ENCODE measurements around the gene YKT6. TPM values are rescaled to one million over a fixed set of nuclear protein-coding genes. Genes with fewer than 3 reads are reported as not detected.
"Not testable (repeated sequence)": the region's sequence is repeated elsewhere in the genome, so short reads cannot be mapped to it uniquely, and the experiment has no call there.

The YKT6 gene
- total and polyA plus RNA-seq, 2 donors (not counting 3 experiments of a cell fraction or from before 2014, with no cell fraction given): 117 to 120 TPM

DNA sequence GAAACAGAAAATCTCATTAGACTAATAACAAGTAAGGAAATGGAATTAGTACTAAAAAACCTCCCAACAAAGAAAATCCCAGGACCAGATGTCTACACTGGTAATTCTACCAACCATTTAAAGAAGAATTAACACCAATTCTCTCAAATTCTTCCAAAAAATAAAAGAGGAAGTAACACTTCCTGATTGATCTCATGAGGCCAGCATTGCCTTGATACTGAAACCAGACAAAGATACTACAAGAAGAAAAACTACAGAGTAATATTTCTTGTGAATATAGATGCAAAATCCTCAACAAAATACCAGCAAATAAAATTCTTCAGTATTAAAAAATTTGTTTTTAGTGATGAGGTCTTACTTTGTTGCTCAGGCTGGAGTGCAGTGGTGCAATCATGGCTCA is 32.9 kb upstream of the YKT6 start:
- H3K4me3 ChIP-seq (replicated peaks in 1 of 3; ENCODE audit: insufficient read depth in 1 of 3, low read depth in 1 of 3, low read length in 3 of 3): no peak overlapping the region
- dilution Hi-C loops (cut with MboI; ENCODE audit: extremely low pct_ligation_motif_present, low sequenced_read_pairs): no loop called here
- H3K79me2 ChIP-seq (ENCODE audit: control insufficient read depth, insufficient read depth, low read length): no peaks in the 10 kb centered on the region
- ChIA-PET CTCF (interaction anchor here (0.9 kb wide), 1 partner anchor 28 kb away, joined by 4 read pairs; no protein-coding TSS in a partner anchor), POLR2A (interaction anchor here (0.7 kb wide), 1 partner anchor 414 kb away, joined by 3 read pairs; the partner anchor contains the start of gene TMED4)
- H3K9me3 ChIP-seq (replicated peaks; ENCODE audit: control insufficient read depth, insufficient read depth, low read length): no peaks in the 10 kb centered on the region
- intact Hi-C loops (cut with micrococcal nuclease): no loop called here
- DNase-seq (ENCODE audit: low read depth, low spot score) (no peak), FAIRE-seq (no peak)
- no peak overlapping the region for H2AFZ ChIP-seq (ENCODE audit: low read depth, low read length)
- H3K27me3 ChIP-seq (ENCODE audit: control insufficient read depth in 2 of 2, insufficient read depth in 2 of 2, low read length in 2 of 2): peaks cover 16 to 28% of the 10 kb centered on the region in 2 experiments
- H3K9me1 ChIP-seq (replicated peaks; ENCODE audit: control insufficient read depth, extremely low read depth, insufficient read depth, low read length): no peaks in the 10 kb centered on the region
- no peak for TF ChIP-seq FOS (IDR thresholded peaks at IDR 0.05; ENCODE audit: borderline replicate concordance, insufficient read depth, low read length)
- TF ChIP-seq MYC (IDR thresholded peaks at IDR 0.05; ENCODE audit: low read depth, low read length): no peak
- TF ChIP-seq, protein P1, sequence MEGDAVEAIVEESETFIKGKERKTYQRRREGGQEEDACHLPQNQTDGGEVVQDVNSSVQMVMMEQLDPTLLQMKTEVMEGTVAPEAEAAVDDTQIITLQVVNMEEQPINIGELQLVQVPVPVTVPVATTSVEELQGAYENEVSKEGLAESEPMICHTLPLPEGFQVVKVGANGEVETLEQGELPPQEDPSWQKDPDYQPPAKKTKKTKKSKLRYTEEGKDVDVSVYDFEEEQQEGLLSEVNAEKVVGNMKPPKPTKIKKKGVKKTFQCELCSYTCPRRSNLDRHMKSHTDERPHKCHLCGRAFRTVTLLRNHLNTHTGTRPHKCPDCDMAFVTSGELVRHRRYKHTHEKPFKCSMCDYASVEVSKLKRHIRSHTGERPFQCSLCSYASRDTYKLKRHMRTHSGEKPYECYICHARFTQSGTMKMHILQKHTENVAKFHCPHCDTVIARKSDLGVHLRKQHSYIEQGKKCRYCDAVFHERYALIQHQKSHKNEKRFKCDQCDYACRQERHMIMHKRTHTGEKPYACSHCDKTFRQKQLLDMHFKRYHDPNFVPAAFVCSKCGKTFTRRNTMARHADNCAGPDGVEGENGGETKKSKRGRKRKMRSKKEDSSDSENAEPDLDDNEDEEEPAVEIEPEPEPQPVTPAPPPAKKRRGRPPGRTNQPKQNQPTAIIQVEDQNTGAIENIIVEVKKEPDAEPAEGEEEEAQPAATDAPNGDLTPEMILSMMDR (IDR thresholded peaks at IDR 0.05; ENCODE audit: extremely low read depth in 1 of 2, insufficient read depth in 1 of 2, low read depth in 1 of 2, low read length in 2 of 2): no peak
- TF ChIP-seq POLR2AphosphoS5 (IDR thresholded peaks at IDR 0.05; ENCODE audit: insufficient read depth, low read depth, low read length): no peak
- no peak for TF ChIP-seq JUN (IDR thresholded peaks at IDR 0.05; ENCODE audit: borderline replicate concordance, insufficient read depth, insufficient read length, low read depth)
- no peak for TF ChIP-seq POLR2A (IDR thresholded peaks at IDR 0.05; ENCODE audit: low read depth, low read length)
- no peak for TF ChIP-seq MAX (IDR thresholded peaks at IDR 0.05; ENCODE audit: insufficient read depth, insufficient read length)
- no peak for TF ChIP-seq EZH2 (IDR thresholded peaks at IDR 0.05; ENCODE audit: borderline replicate concordance, low read depth, low read length, severe bottlenecking)
- no peak for TF ChIP-seq GATA2 (IDR thresholded peaks at IDR 0.05; ENCODE audit: insufficient read depth, insufficient read length, low read depth, low read length)
- no TSS peak for BruUV-seq (replicated peaks)
- no peak overlapping the region for H3K27ac ChIP-seq (ENCODE audit: insufficient read depth, low read depth, low read length)
- no peak overlapping the region for H3K4me2 ChIP-seq (ENCODE audit: insufficient read depth, low read length)
- H3K4me1 ChIP-seq (ENCODE audit: control insufficient read depth, extremely low read depth, insufficient read depth, low read length): no peaks in the 10 kb centered on the region
- no peak overlapping the region for H3K9ac ChIP-seq (replicated peaks; ENCODE audit: extremely low read depth, insufficient read depth, low read length)
- no peaks in the 10 kb centered on the region for H4K20me1 ChIP-seq (replicated peaks; ENCODE audit: control insufficient read depth, extremely low read depth, insufficient read depth, low read length)
- no peaks in the 10 kb centered on the region for H3K36me3 ChIP-seq (ENCODE audit: control insufficient read depth in 2 of 2, extremely low read depth in 1 of 2, insufficient read depth in 2 of 2, low read length in 2 of 2)

- H3K27me3 ChIP-seq (ENCODE audit: control insufficient read depth in 2 of 2, insufficient read depth in 2 of 2, low read length in 2 of 2): peaks cover 8 to 20% of the 10 kb centered on the region in 2 experiments
- H4K20me1 ChIP-seq (replicated peaks; ENCODE audit: control insufficient read depth, extremely low read depth, insufficient read depth, low read length); H3K36me3 ChIP-seq (ENCODE audit: control insufficient read depth in 2 of 2, extremely low read depth in 1 of 2, insufficient read depth in 2 of 2, low read length in 2 of 2); DNase-seq (ENCODE audit: low read depth, low spot score); H3K4me3 ChIP-seq (replicated peaks in 1 of 3; ENCODE audit: insufficient read depth in 1 of 3, low read depth in 1 of 3, low read length in 3 of 3); FAIRE-seq; H3K79me2 ChIP-seq (ENCODE audit: control insufficient read depth, insufficient read depth, low read length); intact Hi-C loops (cut with micrococcal nuclease); H2AFZ ChIP-seq (ENCODE audit: low read depth, low read length); H3K4me2 ChIP-seq (ENCODE audit: insufficient read depth, low read length); H3K9me1 ChIP-seq (replicated peaks; ENCODE audit: control insufficient read depth, extremely low read depth, insufficient read depth, low read length); H3K9ac ChIP-seq (replicated peaks; ENCODE audit: extremely low read depth, insufficient read depth, low read length); H3K9me3 ChIP-seq (replicated peaks; ENCODE audit: control insufficient read depth, insufficient read depth, low read length); CTCF ChIA-PET; BruUV-seq (replicated peaks); POLR2A ChIA-PET; dilution Hi-C loops (cut with MboI; ENCODE audit: extremely low pct_ligation_motif_present, low sequenced_read_pairs); H3K27ac ChIP-seq (ENCODE audit: insufficient read depth, low read depth, low read length); H3K4me1 ChIP-seq (ENCODE audit: control insufficient read depth, extremely low read depth, insufficient read depth, low read length): not testable (repeated sequence)
Measured at GRCh38 chr7:44171901-44172300, 28.9 kb upstream of the YKT6 start.

Measured in endothelial cell of umbilical vein (primary cell).